HCT116 (cell line): ENCODE results near the gene FBLL1. TPM values are rescaled to one million over a fixed set of nuclear protein-coding genes. Genes with fewer than 3 reads are reported as not detected.

Experiments
- ATAC-seq: fragments of 200-7000 bp; cut with Tn5 transposase; 2 replicates; pipeline ENCODE4 v1.9.1; 2020; ENCODE audit warnings: mild to moderate bottlenecking, moderate library complexity
- BruUV-seq: library from RNA; stranded (reverse); fragments of 400-500 nt; replicated peaks from 2 replicates; lab custom pipeline; 2021; lab: Mats Ljungman, UMichigan
- CTCF ChIA-PET: fragments of 300-600 bp; sonication (Branson Sonifier 250); formaldehyde crosslinking; loops from one replicate; lab custom pipeline; 2021; ENCODE audit warnings: antibody characterized with exemption; lab: Charles Lee
- POLR2A ChIA-PET: fragments of 300-600, 350-600 bp; sonication (Branson Sonifier 250); formaldehyde crosslinking; loops from one replicate; lab custom pipeline; 2021; ENCODE audit warnings: antibody characterized with exemption; lab: Charles Lee
- RAD21 ChIA-PET, 2 experiments: fragments of 300-600 bp; sonication (Branson Sonifier 250); formaldehyde crosslinking; loops; one replicate each; lab custom pipeline; 2023; ENCODE audit warnings: low total read pairs in 2 of 2; ENCODE audit not compliant: uncharacterized antibody in 2 of 2, unreplicated experiment in 2 of 2, low non-redundant PET in 1 of 2; lab: Charles Lee
- DNase-seq: peaks from one replicate; pipeline ENCODE4 v3.0.0-alpha.2; 2010; ENCODE audit warnings: low read depth, low spot score
- H2AFZ ChIP-seq: fragments of 200-600 bp; shearing (Covaris generic), sonication (generic); 2 replicates; pipeline ENCODE4 v1.6.1; 2017; ENCODE audit warnings: low read depth, mixed run types, mixed read lengths, antibody characterized with exemption, low read length; ENCODE audit not compliant: poor library complexity, severe bottlenecking
- H3K27ac ChIP-seq: 2 replicates; pipeline ENCODE4 v1.5.1; 2012; ENCODE audit warnings: low read depth, low read length
- H3K27me3 ChIP-seq: fragments of 200-600 bp; sonication (generic); 2 replicates; pipeline ENCODE4 v1.6.1; 2016; ENCODE audit warnings: mixed run types, low read length, mixed read lengths; ENCODE audit not compliant: insufficient read depth
- H3K36me3 ChIP-seq, 2 experiments: fragments of 200-500 bp in 1 of 2; fragments of 200-600 bp in 1 of 2; sonication (Bioruptor generic) in 1 of 2; sonication (generic) in 1 of 2; 2 replicates each; pipeline versions ENCODE4 v1.5.1 to v1.6.1; 2014 to 2016; ENCODE audit warnings: low read length in 2 of 2, inconsistent platforms in 1 of 2, mixed read lengths in 1 of 2, mixed run types in 1 of 2; ENCODE audit not compliant: insufficient read depth in 2 of 2, control insufficient read depth in 1 of 2
- H3K4me1 ChIP-seq, 2 experiments: fragments of 200-600 bp in 1 of 2; sonication (generic) in 1 of 2; 2 replicates each; pipeline versions ENCODE4 v1.5.1 to v1.6.1; 2012 to 2017; ENCODE audit warnings: low read length in 2 of 2, inconsistent platforms in 1 of 2, mild to moderate bottlenecking in 1 of 2, mixed read lengths in 1 of 2, mixed run types in 1 of 2, moderate library complexity in 1 of 2; ENCODE audit not compliant: insufficient read depth in 2 of 2, control insufficient read depth in 1 of 2
- H3K4me2 ChIP-seq: fragments of 200-600 bp; sonication (generic); 2 replicates; pipeline ENCODE4 v1.6.1; 2017; ENCODE audit warnings: mixed run types, low read length, mixed read lengths
- H3K4me3 ChIP-seq, 2 experiments: fragments of 200-600 bp in 1 of 2; sonication (generic) in 1 of 2; replicated peaks in 1 of 2; 2 replicates each; pipeline ENCODE4 v1.5.1; 2011 to 2016; ENCODE audit warnings: low read length in 2 of 2, control low read depth in 1 of 2, low read depth in 1 of 2, mild to moderate bottlenecking in 1 of 2, mixed read lengths in 1 of 2, mixed run types in 1 of 2
- H3K79me2 ChIP-seq: fragments of 200-600 bp; sonication (generic); 2 replicates; pipeline ENCODE4 v1.6.1; 2017; ENCODE audit warnings: mild to moderate bottlenecking, mixed run types, low read length, moderate library complexity, mixed read lengths; ENCODE audit not compliant: insufficient read depth
- H3K9ac ChIP-seq: fragments of 200-600 bp; sonication (generic); 2 replicates; pipeline ENCODE4 v1.6.1; 2016; ENCODE audit warnings: low read length, mixed read lengths
- H3K9me2 ChIP-seq: fragments of 200-600 bp; sonication (generic), shearing (Covaris generic); 2 replicates; pipeline ENCODE4 v1.6.1; 2017; ENCODE audit warnings: mixed run types, mild to moderate bottlenecking, moderate library complexity; ENCODE audit not compliant: insufficient read depth
- H3K9me3 ChIP-seq, 2 experiments: fragments of 200-500 bp in 1 of 2; fragments of 200-600 bp in 1 of 2; sonication (Bioruptor generic) in 1 of 2; sonication (generic) in 1 of 2; 2 replicates each; pipeline ENCODE4 v1.6.1; 2014 to 2017; ENCODE audit warnings: low read length in 2 of 2, mixed read lengths in 2 of 2, inconsistent platforms in 1 of 2, low read depth in 1 of 2, mild to moderate bottlenecking in 1 of 2, mixed run types in 1 of 2, moderate library complexity in 1 of 2; ENCODE audit not compliant: control insufficient read depth in 1 of 2, insufficient read depth in 1 of 2
- H4K20me1 ChIP-seq: fragments of 200-600 bp; sonication (generic), shearing (Covaris generic); 2 replicates; pipeline ENCODE4 v1.6.1; 2017; ENCODE audit warnings: mixed run types, mild to moderate bottlenecking, moderate library complexity; ENCODE audit not compliant: insufficient read depth
- EGR1 ChIP-seq: IDR thresholded peaks from 2 replicates; pipeline ENCODE4 v1.6.1; 2012; ENCODE audit warnings: low read depth
- FOSL1 ChIP-seq: IDR thresholded peaks from 2 replicates; pipeline ENCODE4 v1.6.1; 2012; ENCODE audit warnings: low read depth
- JUND ChIP-seq: IDR thresholded peaks from 2 replicates; pipeline ENCODE4 v1.6.1; 2012
- MAX ChIP-seq: IDR thresholded peaks from 2 replicates; pipeline ENCODE4 v1.6.1; 2012
- POLR2A ChIP-seq: IDR thresholded peaks from 2 replicates; pipeline ENCODE4 v1.7.0; 2011; ENCODE audit warnings: borderline replicate concordance; ENCODE audit not compliant: insufficient read depth, insufficient read length; ENCODE audit errors: extremely low read depth
- RAD21 ChIP-seq: IDR thresholded peaks from 2 replicates; pipeline ENCODE4 v1.6.1; 2012; ENCODE audit warnings: low read depth, mild to moderate bottlenecking
- REST ChIP-seq: IDR thresholded peaks from 2 replicates; pipeline ENCODE4 v1.6.1; 2012; ENCODE audit warnings: low read depth
- SIN3A ChIP-seq: IDR thresholded peaks from 2 replicates; pipeline ENCODE4 v1.6.1; 2012; ENCODE audit warnings: low read depth
- SP1 ChIP-seq: IDR thresholded peaks from 2 replicates; pipeline ENCODE4 v1.6.1; 2012; ENCODE audit warnings: low read depth
- ZFX ChIP-seq: fragments of 450-650 bp; IDR thresholded peaks from 2 replicates; pipeline ENCODE4 v1.6.1; 2017
- ZNF274 ChIP-seq: fragments of 200-500 bp; sonication (Bioruptor generic); IDR thresholded peaks from 2 replicates; pipeline ENCODE4 v1.6.1; 2014; ENCODE audit warnings: mild to moderate bottlenecking, low read depth, low read length, inconsistent platforms
- intact Hi-C: fragments of 100-400 bp; cut with micrococcal nuclease; formaldehyde crosslinking; loops from 2 replicates; pipeline ENCODE4 v1.10.0; 2022
- total RNA-seq: library from RNA; stranded (reverse); gene quantifications from one replicate; pipeline ENCODE4 v1.2.1, GENCODE V29; 2021; ENCODE audit not compliant: unreplicated experiment

Gene FBLL1
- total RNA-seq, 1 experiment from 2014 or later: 0.15 TPM

GRCh38 chr5:168557389-168557788, 28.3 kb downstream of the FBLL1 start:
- intact Hi-C loops: no loop called here
- RAD21 ChIA-PET: no interaction called here

GRCh38 chr5:168562279-168562678, 33.2 kb downstream of the FBLL1 start:
- POLR2A ChIA-PET: no interaction called here

More at GRCh38 chr5:168557389-168557788, 28.3 kb downstream of the FBLL1 start:
- Histone ChIP-seq H3K4me1 (no peaks in the 10 kb centered on the region), H3K9me2 (no peaks in the 10 kb centered on the region), H2AFZ (no peak overlapping the region), H3K27me3 (no peaks in the 10 kb centered on the region), H3K4me2 (no peak overlapping the region), H3K4me3 (no peak overlapping the region), H3K27ac (no peak overlapping the region), H3K9ac (no peak overlapping the region), H3K9me3 (no peaks in the 10 kb centered on the region), H3K36me3 (peaks cover 38 to 45% of the 10 kb centered on the region in 2 experiments; a peak in 3 of 4 replicates), H4K20me1 (no peaks in the 10 kb centered on the region), H3K79me2 (peaks cover 17% of the 10 kb centered on the region)
- no peak for ATAC-seq
- ChIA-PET CTCF (no interaction called here), POLR2A (no interaction called here)
- TF ChIP-seq JUND (no peak), RAD21 (no peak), ZFX (no peak)
- no peak for DNase-seq
- BruUV-seq: no TSS peak

More at GRCh38 chr5:168562279-168562678, 33.2 kb downstream of the FBLL1 start:
- Histone ChIP-seq H3K9ac (no peak overlapping the region), H4K20me1 (no peaks in the 10 kb centered on the region), H2AFZ (no peak overlapping the region), H3K9me3 (no peaks in the 10 kb centered on the region), H3K4me3 (no peak overlapping the region), H3K4me2 (no peak overlapping the region), H3K9me2 (no peaks in the 10 kb centered on the region), H3K27me3 (no peaks in the 10 kb centered on the region), H3K27ac (no peak overlapping the region), H3K79me2 (peaks cover 39% of the 10 kb centered on the region), H3K36me3 (peaks cover 32 to 39% of the 10 kb centered on the region in 2 experiments), H3K4me1 (no peaks in the 10 kb centered on the region)
- ATAC-seq (no peak), DNase-seq (no peak)
- TF ChIP-seq ZNF274 (no peak), MAX (no peak), POLR2A (no peak), SP1 (no peak), REST (no peak), FOSL1 (no peak), EGR1 (no peak), SIN3A (no peak)
- BruUV-seq: no TSS peak
- CTCF ChIA-PET: no interaction called here
- RAD21 ChIA-PET: no interaction called here
- intact Hi-C loops: no loop called here
